Measurements from ENCODE around the gene C3orf80.

The C3orf80 gene

GRCh38 chr3:160184655-160185054, 40.6 kb upstream of the C3orf80 start:
- DNase-seq (ENCODE audit: low read depth), result peak; percentile 89
- TF ChIP-seq, protein P1, sequence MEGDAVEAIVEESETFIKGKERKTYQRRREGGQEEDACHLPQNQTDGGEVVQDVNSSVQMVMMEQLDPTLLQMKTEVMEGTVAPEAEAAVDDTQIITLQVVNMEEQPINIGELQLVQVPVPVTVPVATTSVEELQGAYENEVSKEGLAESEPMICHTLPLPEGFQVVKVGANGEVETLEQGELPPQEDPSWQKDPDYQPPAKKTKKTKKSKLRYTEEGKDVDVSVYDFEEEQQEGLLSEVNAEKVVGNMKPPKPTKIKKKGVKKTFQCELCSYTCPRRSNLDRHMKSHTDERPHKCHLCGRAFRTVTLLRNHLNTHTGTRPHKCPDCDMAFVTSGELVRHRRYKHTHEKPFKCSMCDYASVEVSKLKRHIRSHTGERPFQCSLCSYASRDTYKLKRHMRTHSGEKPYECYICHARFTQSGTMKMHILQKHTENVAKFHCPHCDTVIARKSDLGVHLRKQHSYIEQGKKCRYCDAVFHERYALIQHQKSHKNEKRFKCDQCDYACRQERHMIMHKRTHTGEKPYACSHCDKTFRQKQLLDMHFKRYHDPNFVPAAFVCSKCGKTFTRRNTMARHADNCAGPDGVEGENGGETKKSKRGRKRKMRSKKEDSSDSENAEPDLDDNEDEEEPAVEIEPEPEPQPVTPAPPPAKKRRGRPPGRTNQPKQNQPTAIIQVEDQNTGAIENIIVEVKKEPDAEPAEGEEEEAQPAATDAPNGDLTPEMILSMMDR (conservative IDR thresholded peaks at IDR 0.05; ENCODE audit: low read length), result no peak
- no peak overlapping the region for H3K4me3 ChIP-seq (ENCODE audit: low read length)

DNA sequence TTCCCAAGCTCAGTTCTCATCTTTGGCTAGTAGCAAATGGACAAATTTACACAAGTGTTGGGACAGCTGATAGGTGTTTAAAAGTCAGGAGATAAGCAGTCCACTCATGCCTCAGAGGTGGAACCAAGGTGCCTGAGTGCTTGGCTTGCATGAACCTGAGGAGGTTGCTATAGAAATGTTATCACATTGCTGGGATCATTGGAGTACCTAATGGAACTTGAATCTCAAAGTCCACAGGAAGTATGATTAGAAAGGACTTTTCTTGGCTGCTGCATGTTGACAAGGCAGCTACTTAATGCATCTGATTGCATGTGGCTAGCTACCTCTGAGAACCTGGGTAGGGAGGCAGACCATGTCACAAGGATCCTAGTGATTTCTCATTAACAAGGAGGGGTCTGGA, 39.5 kb upstream of the C3orf80 start:
- DNase-seq (ENCODE audit: low read depth), result no peak
- TF ChIP-seq, protein P1 (conservative IDR thresholded peaks at IDR 0.05; ENCODE audit: low read length), result no peak
- H3K4me3 ChIP-seq (ENCODE audit: low read length), result no peak overlapping the region

- TF ChIP-seq, protein P1 (conservative IDR thresholded peaks at IDR 0.05; ENCODE audit: low read length), result no peak
- no peak for DNase-seq (ENCODE audit: low read depth)
- no peak overlapping the region for H3K4me3 ChIP-seq (ENCODE audit: low read length)
Measured at GRCh38 chr3:160187288-160187687, 37.9 kb upstream of the C3orf80 start.

GRCh38 chr3:160192310-160193029, 32.8 kb upstream of the C3orf80 start:
- H3K4me3 ChIP-seq (ENCODE audit: low read length), result no peak overlapping the region
- DNase-seq (ENCODE audit: low read depth), result no peak
- TF ChIP-seq, protein P1 (conservative IDR thresholded peaks at IDR 0.05; ENCODE audit: low read length), result no peak

DNA sequence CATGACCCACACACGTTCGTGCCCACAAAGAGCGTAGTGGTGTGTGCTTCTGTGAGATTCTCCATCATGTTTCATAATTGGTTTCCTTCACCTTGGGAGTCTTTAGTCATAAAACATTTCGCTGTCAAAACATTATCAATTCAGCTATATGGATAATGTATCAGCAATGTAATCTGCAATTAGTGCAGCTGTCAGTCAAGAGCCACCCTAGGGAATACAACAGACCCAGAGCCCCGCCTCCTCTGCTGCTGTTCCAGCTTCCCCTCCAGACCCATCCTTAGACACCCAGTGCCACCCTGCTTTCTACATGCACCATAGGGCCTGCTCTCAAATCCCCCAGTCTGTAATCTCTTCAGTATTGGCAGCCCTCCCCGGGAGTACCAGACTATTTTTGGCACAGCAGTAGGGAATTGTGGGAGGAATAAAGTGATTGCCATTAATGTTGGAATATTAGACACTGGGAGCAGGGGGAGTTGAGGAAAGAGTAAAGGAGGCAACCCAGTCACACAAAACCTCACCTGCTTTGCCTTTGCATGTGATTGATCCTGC, 31.5 kb upstream of the C3orf80 start:
- TF ChIP-seq, protein P1 (conservative IDR thresholded peaks at IDR 0.05; ENCODE audit: low read length), result no peak
- no peak for DNase-seq (ENCODE audit: low read depth)

GRCh38 chr3:160194438-160194837, 30.8 kb upstream of the C3orf80 start:
- TF ChIP-seq, protein P1 (conservative IDR thresholded peaks at IDR 0.05; ENCODE audit: low read length), result no peak
- no peak overlapping the region for H3K4me3 ChIP-seq (ENCODE audit: low read length)
- DNase-seq (ENCODE audit: low read depth), result no peak

More for the DNA sequence above, 31.5 kb upstream of the C3orf80 start:
- no peak overlapping the region for H3K4me3 ChIP-seq (ENCODE audit: low read length)

DNA sequence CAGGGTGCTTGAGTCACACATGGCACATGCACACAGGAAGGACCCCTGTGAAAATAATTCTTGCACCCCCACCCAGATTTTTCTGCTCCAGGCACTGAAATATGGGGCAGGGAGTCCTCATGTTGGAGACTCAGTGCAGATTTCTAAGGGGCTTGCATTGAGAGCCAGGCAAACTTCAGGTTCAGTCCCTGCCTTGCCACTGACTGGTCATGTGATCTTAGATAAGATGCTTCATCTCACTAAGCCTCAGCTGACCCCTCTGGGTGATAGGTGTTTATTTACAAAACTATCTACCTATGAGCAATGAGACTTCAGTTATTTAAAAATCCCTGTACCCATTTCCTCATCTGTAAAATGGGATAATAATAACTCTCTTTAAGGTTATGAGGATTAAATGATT, 30.1 kb upstream of the C3orf80 start:
- no peak for DNase-seq (ENCODE audit: low read depth)
- TF ChIP-seq, protein P1 (conservative IDR thresholded peaks at IDR 0.05; ENCODE audit: low read length), result no peak

More for the DNA sequence above, 30.1 kb upstream of the C3orf80 start:
- no peak overlapping the region for H3K4me3 ChIP-seq (ENCODE audit: low read length)
